Activated CD4-positive, alpha-beta T cell treated with anti-CD3 and anti-CD28 coated beads for 1 hour (primary cell): ENCODE results near the gene SNRNP70.
"Not testable (repeated sequence)": the region's sequence is repeated elsewhere in the genome, so short reads cannot be mapped to it uniquely, and the experiment has no call there.

Source experiments
- DNase-seq: peaks from one replicate; pipeline ENCODE4 v3.0.0-alpha.2; 2020

The SNRNP70 gene

GRCh38 chr19:49085020-49085867 lies at the start of gene SNRNP70:
Gene SNRNP70 (plus strand): TSS chr19:49085451. CDS start chr19:49086415, 964 bp downstream.
- DNase-seq, result peak; percentile 99

GRCh38 chr19:49036815-49037214 lies 48.4 kb upstream of the SNRNP70 start, which contains the start of gene CGB1:
Gene CGB1 (minus strand): TSS chr19:49036895. CDS start chr19:49036711, 184 bp downstream.
- DNase-seq, result not testable (repeated sequence)

GRCh38 chr19:49038111-49038510 lies 47.1 kb upstream of the SNRNP70 start:
- DNase-seq, result not testable (repeated sequence)

- not testable (repeated sequence) for DNase-seq
Measured at GRCh38 chr19:49038557-49039276, 46.5 kb upstream of the SNRNP70 start.

- DNase-seq, result not testable (repeated sequence)
Measured at GRCh38 chr19:49039736-49040135, 45.5 kb upstream of the SNRNP70 start.

GRCh38 chr19:49042177-49042576 lies 43.1 kb upstream of the SNRNP70 start:
- DNase-seq, result no peak

- DNase-seq, result not testable (repeated sequence)
Measured at GRCh38 chr19:49042666-49043065, 42.6 kb upstream of the SNRNP70 start.

- DNase-seq, result not testable (repeated sequence)
Measured at GRCh38 chr19:49043548-49043947, 41.7 kb upstream of the SNRNP70 start, which contains the start of gene CGB5. Gene CGB5 (plus strand): TSS chr19:49043848. CDS start chr19:49044210, 362 bp downstream.

- not testable (repeated sequence) for DNase-seq
Measured at GRCh38 chr19:49049011-49049410, 36.2 kb upstream of the SNRNP70 start, which contains the start of gene CGB8. Gene CGB8 (minus strand): TSS chr19:49049111. CDS start chr19:49048739, 372 bp downstream.

GRCh38 chr19:49049834-49050233 lies 35.4 kb upstream of the SNRNP70 start:
- not testable (repeated sequence) for DNase-seq

- not testable (repeated sequence) for DNase-seq
Measured at GRCh38 chr19:49050376-49051033, 34.7 kb upstream of the SNRNP70 start.

GRCh38 chr19:49056101-49056901 lies 28.9 kb upstream of the SNRNP70 start:
- peak; percentile 30 for DNase-seq

GRCh38 chr19:49056902-49057596 lies 28.2 kb upstream of the SNRNP70 start:
- DNase-seq, result not testable (repeated sequence)

- DNase-seq, result no peak
Measured at GRCh38 chr19:49057636-49058234, 27.5 kb upstream of the SNRNP70 start, which contains the start of gene CGB7. Gene CGB7 (minus strand): TSS chr19:49057749. CDS start chr19:49055375, 2,374 bp downstream.

GRCh38 chr19:49058562-49058961 lies 26.7 kb upstream of the SNRNP70 start:
- no peak for DNase-seq

- no peak for DNase-seq
Measured at GRCh38 chr19:49059053-49059452, 26.2 kb upstream of the SNRNP70 start.

GRCh38 chr19:49061000-49061399 lies 24.3 kb upstream of the SNRNP70 start:
- DNase-seq, result no peak

GRCh38 chr19:49061445-49061844 lies 23.8 kb upstream of the SNRNP70 start:
- DNase-seq, result no peak

- no peak for DNase-seq
Measured at GRCh38 chr19:49064029-49064629, 21.1 kb upstream of the SNRNP70 start.
